Measurements from ENCODE around the gene ZEB2.

- TF ChIP-seq CTCF (IDR thresholded peaks at IDR 0.05): no peak
- no peak for TF ChIP-seq POLR2AphosphoS5 (IDR thresholded peaks at IDR 0.05)
- no peak for TF ChIP-seq POLR2A (IDR thresholded peaks at IDR 0.05)
Measured at GRCh38 chr2:144495227-144496091, 24.5 kb downstream of the ZEB2 start.

Measured in transverse colon (tissue), 4 donors.